ENCODE results near the gene VEGFB. TPM values are rescaled to one million over a fixed set of nuclear protein-coding genes. Genes with fewer than 3 reads are reported as not detected.

VEGFB gene
- total RNA-seq, 1 experiment from 2014 or later: 47.5 TPM

- Histone ChIP-seq H3K4me1 (ENCODE audit: control insufficient read depth in 1 of 2, insufficient read depth in 2 of 2, low read length in 2 of 2) (peaks cover 32 to 66% of the 10 kb centered on the region in 2 experiments), H3K9me2 (ENCODE audit: insufficient read depth) (no peaks in the 10 kb centered on the region), H3K27ac (ENCODE audit: low read depth, low read length) (peak within 1 kb of the TSS; percentile 96), H3K4me3 (replicated peaks in 1 of 2; ENCODE audit: low read depth in 1 of 2, low read length in 2 of 2) (peak within 1 kb of the TSS; percentile 70 to 91), H3K27me3 (ENCODE audit: insufficient read depth, low read length) (no peaks in the 10 kb centered on the region), H4K20me1 (ENCODE audit: insufficient read depth) (no peaks in the 10 kb centered on the region), H3K4me2 (ENCODE audit: low read length) (peak within 1 kb of the TSS; percentile 84), H3K36me3 (ENCODE audit: control insufficient read depth in 1 of 2, insufficient read depth in 2 of 2, low read length in 2 of 2) (peaks cover 0 to 20% of the 10 kb centered on the region in 2 experiments; a peak in 1 of 4 replicates), H3K9ac (ENCODE audit: low read length) (peak within 1 kb of the TSS; percentile 99), H3K9me3 (ENCODE audit: control insufficient read depth in 1 of 2, insufficient read depth in 1 of 2, low read depth in 1 of 2, low read length in 2 of 2) (no peaks in the 10 kb centered on the region), H3K79me2 (ENCODE audit: insufficient read depth, low read length) (peaks cover 43% of the 10 kb centered on the region), H2AFZ (ENCODE audit: low read depth, low read length, poor library complexity, severe bottlenecking) (no peak within 1 kb of the TSS)
- intact Hi-C loops (cut with micrococcal nuclease): loop anchor here (2.0 kb wide), 1 partner anchor 64 kb away; the partner anchor contains the start of gene ESRRA
- peak; percentile 91 for DNase-seq (ENCODE audit: low read depth, low spot score)
- ChIA-PET POLR2A (interaction anchor here (0.7 to 1.4 kb wide), 11 partner anchors 8 to 115 kb away, joined by 4 to 11 read pairs (median 5); partner anchors contain the start of genes NUDT22, PRDX5, TRMT112 and TRPT1), CTCF (interaction anchor here (0.9 to 2.2 kb wide), 7 partner anchors 10 to 116 kb away, joined by 3 to 10 read pairs (median 6); partner anchors contain the start of genes PRDX5 and TRMT112), RAD21 (ENCODE audit: low non-redundant PET in 1 of 2, low total read pairs in 2 of 2, uncharacterized antibody in 2 of 2, unreplicated experiment in 2 of 2) (no interaction called here)
- BruUV-seq (replicated peaks): TSS peak; percentile 81
- peak; percentile 65 for ATAC-seq
- TF ChIP-seq SRF (IDR thresholded peaks at IDR 0.05; ENCODE audit: low read depth) (no peak), CBX3 (IDR thresholded peaks at IDR 0.05; ENCODE audit: low read depth) (no peak), EGR1 (IDR thresholded peaks at IDR 0.05; ENCODE audit: low read depth) (no peak), JUND (IDR thresholded peaks at IDR 0.05) (no peak), SP1 (IDR thresholded peaks at IDR 0.05; ENCODE audit: low read depth) (no peak), EZH2phosphoT487 (IDR thresholded peaks at IDR 0.05; ENCODE audit: borderline replicate concordance) (no peak), POLR2AphosphoS5 (IDR thresholded peaks at IDR 0.05; ENCODE audit: low read depth, low read length) (peak; percentile 92), ELF1 (IDR thresholded peaks at IDR 0.05; ENCODE audit: borderline replicate concordance, low read depth) (no peak), FOSL1 (IDR thresholded peaks at IDR 0.05; ENCODE audit: low read depth) (no peak), TCF7L2 (IDR thresholded peaks at IDR 0.05; ENCODE audit: borderline replicate concordance, extremely low read depth, insufficient read depth, insufficient read length) (peak; percentile 27), RAD21 (IDR thresholded peaks at IDR 0.05; ENCODE audit: low read depth) (no peak), YY1 (IDR thresholded peaks at IDR 0.05; ENCODE audit: extremely low read depth, insufficient replicate concordance, low read depth, low read length) (peak; percentile 52), ZFX (IDR thresholded peaks at IDR 0.05) (peak; percentile 48; the same call in 1 of the 2 replicates), POLR2A (IDR thresholded peaks at IDR 0.05; ENCODE audit: borderline replicate concordance, extremely low read depth, insufficient read depth, insufficient read length) (peak; percentile 89), CTCF (IDR thresholded peaks at IDR 0.05 in 2 of 3, conservative IDR thresholded peaks at IDR 0.05 in 1 of 3; ENCODE audit: borderline replicate concordance in 1 of 3, insufficient read depth in 1 of 3, low read depth in 2 of 3, low read length in 2 of 3) (no peak), CEBPB (IDR thresholded peaks at IDR 0.05; ENCODE audit: low read depth) (no peak), ZNF274 (IDR thresholded peaks at IDR 0.05; ENCODE audit: low read depth, low read length) (no peak), EZH2 (IDR thresholded peaks at IDR 0.05) (no peak)
- TF ChIP-seq, protein P1, sequence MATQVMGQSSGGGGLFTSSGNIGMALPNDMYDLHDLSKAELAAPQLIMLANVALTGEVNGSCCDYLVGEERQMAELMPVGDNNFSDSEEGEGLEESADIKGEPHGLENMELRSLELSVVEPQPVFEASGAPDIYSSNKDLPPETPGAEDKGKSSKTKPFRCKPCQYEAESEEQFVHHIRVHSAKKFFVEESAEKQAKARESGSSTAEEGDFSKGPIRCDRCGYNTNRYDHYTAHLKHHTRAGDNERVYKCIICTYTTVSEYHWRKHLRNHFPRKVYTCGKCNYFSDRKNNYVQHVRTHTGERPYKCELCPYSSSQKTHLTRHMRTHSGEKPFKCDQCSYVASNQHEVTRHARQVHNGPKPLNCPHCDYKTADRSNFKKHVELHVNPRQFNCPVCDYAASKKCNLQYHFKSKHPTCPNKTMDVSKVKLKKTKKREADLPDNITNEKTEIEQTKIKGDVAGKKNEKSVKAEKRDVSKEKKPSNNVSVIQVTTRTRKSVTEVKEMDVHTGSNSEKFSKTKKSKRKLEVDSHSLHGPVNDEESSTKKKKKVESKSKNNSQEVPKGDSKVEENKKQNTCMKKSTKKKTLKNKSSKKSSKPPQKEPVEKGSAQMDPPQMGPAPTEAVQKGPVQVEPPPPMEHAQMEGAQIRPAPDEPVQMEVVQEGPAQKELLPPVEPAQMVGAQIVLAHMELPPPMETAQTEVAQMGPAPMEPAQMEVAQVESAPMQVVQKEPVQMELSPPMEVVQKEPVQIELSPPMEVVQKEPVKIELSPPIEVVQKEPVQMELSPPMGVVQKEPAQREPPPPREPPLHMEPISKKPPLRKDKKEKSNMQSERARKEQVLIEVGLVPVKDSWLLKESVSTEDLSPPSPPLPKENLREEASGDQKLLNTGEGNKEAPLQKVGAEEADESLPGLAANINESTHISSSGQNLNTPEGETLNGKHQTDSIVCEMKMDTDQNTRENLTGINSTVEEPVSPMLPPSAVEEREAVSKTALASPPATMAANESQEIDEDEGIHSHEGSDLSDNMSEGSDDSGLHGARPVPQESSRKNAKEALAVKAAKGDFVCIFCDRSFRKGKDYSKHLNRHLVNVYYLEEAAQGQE (IDR thresholded peaks at IDR 0.05; ENCODE audit: low read depth): no peak
- TF ChIP-seq, protein P2, sequence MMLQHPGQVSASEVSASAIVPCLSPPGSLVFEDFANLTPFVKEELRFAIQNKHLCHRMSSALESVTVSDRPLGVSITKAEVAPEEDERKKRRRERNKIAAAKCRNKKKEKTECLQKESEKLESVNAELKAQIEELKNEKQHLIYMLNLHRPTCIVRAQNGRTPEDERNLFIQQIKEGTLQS (IDR thresholded peaks at IDR 0.05): no peak
Measured at GRCh38 chr11:64240435-64241240, 6.3 kb downstream of the VEGFB start, which contains the start of gene FKBP2. Gene FKBP2 (plus strand): TSS chr11:64241095. CDS start chr11:64242388, 1,293 bp downstream.
